ENCODE measurements around the gene MSLN.
"Not testable (repeated sequence)": the region's sequence is repeated elsewhere in the genome, so short reads cannot be mapped to it uniquely, and the experiment has no call there.

Gene MSLN

GRCh38 chr16:736936-737481 lies 23.5 kb upstream of the MSLN start:
- TF ChIP-seq CTCF (IDR thresholded peaks at IDR 0.05; ENCODE audit: control insufficient read depth, insufficient read depth, low read depth, low read length, missing control alignments): no peak
- no peak for DNase-seq (ENCODE audit: low read depth)
- no peak overlapping the region for H3K4me3 ChIP-seq (ENCODE audit: control insufficient read depth, low read depth, low read length)

GRCh38 chr16:739560-740458 lies 20.7 kb upstream of the MSLN start:
- DNase-seq (ENCODE audit: low read depth): no peak
- H3K4me3 ChIP-seq (ENCODE audit: control insufficient read depth, low read depth, low read length): peak overlapping the region; percentile 66
- no peak for TF ChIP-seq CTCF (IDR thresholded peaks at IDR 0.05; ENCODE audit: control insufficient read depth, insufficient read depth, low read depth, low read length, missing control alignments)

- no peak for DNase-seq (ENCODE audit: low read depth)
- peak overlapping the region; percentile 66 for H3K4me3 ChIP-seq (ENCODE audit: control insufficient read depth, low read depth, low read length)
- TF ChIP-seq CTCF (IDR thresholded peaks at IDR 0.05; ENCODE audit: control insufficient read depth, insufficient read depth, low read depth, low read length, missing control alignments): no peak
These were observed 20.1 kb upstream of the MSLN start for GRCh38 chr16:740459-740763.

GRCh38 chr16:740764-741505 lies 19.6 kb upstream of the MSLN start, which contains the start of gene CIAO3:
CIAO3 (minus strand) TSS chr16:740997; CDS start chr16:740985, 12 bp downstream.
- peak within 1 kb of the TSS; percentile 66 for H3K4me3 ChIP-seq (ENCODE audit: control insufficient read depth, low read depth, low read length)
- DNase-seq (ENCODE audit: low read depth): peak; percentile 56
- TF ChIP-seq CTCF (IDR thresholded peaks at IDR 0.05; ENCODE audit: control insufficient read depth, insufficient read depth, low read depth, low read length, missing control alignments): peak; percentile 63

- TF ChIP-seq CTCF (IDR thresholded peaks at IDR 0.05; ENCODE audit: control insufficient read depth, insufficient read depth, low read depth, low read length, missing control alignments): no peak
- no peak overlapping the region for H3K4me3 ChIP-seq (ENCODE audit: control insufficient read depth, low read depth, low read length)
- no peak for DNase-seq (ENCODE audit: low read depth)
These were observed 18.4 kb upstream of the MSLN start for GRCh38 chr16:741986-742629.

GRCh38 chr16:742894-743293 lies 17.6 kb upstream of the MSLN start:
- H3K4me3 ChIP-seq (ENCODE audit: control insufficient read depth, low read depth, low read length); DNase-seq (ENCODE audit: low read depth): not testable (repeated sequence)

Data from AG09309 (cell line).